Measurements from ENCODE around the gene FBXL5.

The FBXL5 gene

GRCh38 chr4:15676039-15676438 is 20.9 kb upstream of the FBXL5 start:
- DNase-seq (ENCODE audit: low spot score) = no peak

DNA sequence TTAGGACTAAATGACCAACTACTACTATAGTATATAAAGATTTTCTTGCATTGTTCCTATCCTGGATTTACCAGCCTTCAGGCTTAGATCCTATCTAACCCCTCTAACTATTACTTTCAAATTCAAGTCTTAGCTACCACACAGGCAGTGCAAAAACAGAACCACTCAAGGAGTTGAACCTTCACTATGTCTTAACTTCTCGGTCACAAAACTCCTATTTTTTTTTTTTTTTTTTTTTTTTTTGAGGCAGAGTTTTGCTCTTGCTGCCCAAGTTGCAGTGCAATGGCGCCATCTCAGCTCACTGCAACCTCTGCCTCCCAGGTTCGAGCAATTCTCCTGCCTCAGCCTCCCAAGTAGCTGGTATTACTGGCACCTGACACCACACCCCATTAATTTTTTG is 20.2 kb upstream of the FBXL5 start:
- DNase-seq (ENCODE audit: low spot score) = no peak

DNA sequence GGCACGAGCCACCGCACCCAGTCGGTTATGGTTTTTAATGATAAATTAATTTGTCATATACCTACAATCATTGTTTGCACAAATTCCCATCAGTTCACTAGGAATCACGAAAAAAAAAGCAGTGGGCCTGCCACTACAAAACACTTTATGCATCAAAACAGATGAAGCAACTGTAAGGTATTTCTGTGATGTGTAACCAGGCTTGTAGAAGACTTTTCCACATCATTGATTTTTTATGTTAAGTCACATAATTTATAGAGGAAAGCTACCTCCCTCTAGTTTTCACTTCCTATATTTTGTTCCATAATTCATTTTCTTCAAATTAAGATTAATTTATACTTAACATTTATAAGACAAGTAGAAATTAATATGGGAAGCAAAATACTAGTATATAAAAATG is 19.8 kb upstream of the FBXL5 start:
- no peak for DNase-seq (ENCODE audit: low spot score)

DNA sequence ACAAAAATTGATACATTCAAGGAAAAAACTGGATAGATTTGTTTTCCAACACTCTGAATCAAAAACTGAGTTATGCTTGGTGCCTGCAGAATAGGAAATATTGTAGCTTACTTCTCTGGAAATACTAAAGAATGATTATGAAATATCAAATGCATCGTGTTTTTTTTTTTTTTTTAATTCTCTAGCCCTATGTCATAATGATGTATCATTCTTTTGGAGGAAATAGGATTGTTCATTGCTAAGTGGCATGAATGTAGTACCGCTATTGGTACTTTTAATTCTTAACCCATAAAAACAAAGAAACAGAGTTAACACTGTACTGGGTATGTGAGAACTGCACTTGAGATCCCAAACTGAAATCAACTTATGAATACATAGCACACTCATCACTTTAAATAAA is 18.9 kb upstream of the FBXL5 start:
- no peak for DNase-seq (ENCODE audit: low spot score)

DNA sequence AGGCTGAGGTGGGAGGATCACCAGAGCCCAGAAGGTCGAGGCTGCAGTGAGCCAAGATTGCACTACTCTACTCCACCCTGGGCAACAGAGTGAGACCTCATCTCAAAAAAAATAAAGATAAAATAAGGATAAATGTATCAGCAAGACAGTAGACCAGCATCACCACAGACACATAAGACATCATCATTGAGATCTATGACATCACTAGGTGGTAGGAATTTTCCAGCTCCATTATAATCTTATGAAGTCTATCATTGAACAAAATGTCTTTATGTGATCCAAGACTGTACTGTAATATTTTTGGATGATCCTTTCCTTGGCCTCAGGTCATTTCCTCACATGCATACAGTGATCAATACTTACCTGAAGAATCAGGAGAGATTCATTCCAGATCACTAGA is 18.2 kb upstream of the FBXL5 start:
- no peak for DNase-seq (ENCODE audit: low spot score)

- DNase-seq (ENCODE audit: low spot score) = no peak
Measured at GRCh38 chr4:15672101-15672500, 16.9 kb upstream of the FBXL5 start.

GRCh38 chr4:15670576-15670975 is 15.4 kb upstream of the FBXL5 start:
- DNase-seq (ENCODE audit: low spot score) = no peak

- DNase-seq (ENCODE audit: low spot score) = no peak
Measured at GRCh38 chr4:15668566-15669435, 13.6 kb upstream of the FBXL5 start.

- DNase-seq (ENCODE audit: low spot score) = no peak
Measured at GRCh38 chr4:15667006-15667405, 11.8 kb upstream of the FBXL5 start.

- peak; percentile 89 for DNase-seq (ENCODE audit: low spot score)
Measured at GRCh38 chr4:15665753-15666365, 10.7 kb upstream of the FBXL5 start.

GRCh38 chr4:15659768-15660570 is 4.8 kb upstream of the FBXL5 start:
- no peak for DNase-seq (ENCODE audit: low spot score)

GRCh38 chr4:15658781-15659180 is 3.6 kb upstream of the FBXL5 start:
- DNase-seq (ENCODE audit: low spot score) = no peak

- DNase-seq (ENCODE audit: low spot score) = no peak
Measured at GRCh38 chr4:15658136-15658770, 3.1 kb upstream of the FBXL5 start.

- no peak for DNase-seq (ENCODE audit: low spot score)
Measured at GRCh38 chr4:15657366-15657765, 2.2 kb upstream of the FBXL5 start.

GRCh38 chr4:15656038-15656470 is 897 bp upstream of the FBXL5 start:
- no peak for DNase-seq (ENCODE audit: low spot score)

GRCh38 chr4:15654593-15655222 is 449 bp downstream of the FBXL5 start:
- no peak for DNase-seq (ENCODE audit: low spot score)

DNA sequence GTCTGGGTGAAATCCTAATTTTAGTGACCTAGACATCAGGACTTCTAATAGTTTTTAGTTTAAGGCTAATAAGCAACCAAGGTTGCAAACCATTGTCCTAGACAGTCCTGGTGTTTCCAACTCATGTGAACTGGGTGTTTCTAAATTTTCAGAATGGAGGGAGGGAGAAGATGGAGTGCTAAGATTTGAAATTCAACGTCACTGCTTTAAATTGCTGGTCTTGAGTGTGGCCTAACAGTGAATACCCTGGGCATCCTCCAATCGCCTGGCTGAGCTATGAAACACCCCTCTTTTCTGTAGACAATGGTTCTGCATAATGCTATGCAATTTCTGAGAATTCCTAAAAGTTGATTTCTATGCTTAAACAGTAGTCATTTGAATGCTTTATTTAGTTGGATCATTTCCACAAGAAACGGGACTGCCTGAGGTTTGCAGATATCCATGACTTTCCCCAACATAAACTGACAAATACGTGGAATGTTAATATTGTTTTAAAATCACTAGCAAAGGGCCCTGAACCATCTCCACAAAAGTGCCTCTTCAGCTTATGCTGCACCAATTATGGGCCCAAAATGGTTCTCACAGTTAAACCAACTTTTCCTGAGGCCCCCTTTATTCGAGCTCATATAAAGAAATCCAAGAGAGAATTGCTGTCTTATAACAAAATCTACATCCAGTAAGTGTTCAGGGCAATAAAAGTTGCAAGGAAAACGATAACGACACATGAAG is 1.1 kb downstream of the FBXL5 start:
- peak; percentile 64 for DNase-seq (ENCODE audit: low spot score)

- DNase-seq (ENCODE audit: low spot score) = no peak
Measured at GRCh38 chr4:15653420-15653819, 1.7 kb downstream of the FBXL5 start.

DNA sequence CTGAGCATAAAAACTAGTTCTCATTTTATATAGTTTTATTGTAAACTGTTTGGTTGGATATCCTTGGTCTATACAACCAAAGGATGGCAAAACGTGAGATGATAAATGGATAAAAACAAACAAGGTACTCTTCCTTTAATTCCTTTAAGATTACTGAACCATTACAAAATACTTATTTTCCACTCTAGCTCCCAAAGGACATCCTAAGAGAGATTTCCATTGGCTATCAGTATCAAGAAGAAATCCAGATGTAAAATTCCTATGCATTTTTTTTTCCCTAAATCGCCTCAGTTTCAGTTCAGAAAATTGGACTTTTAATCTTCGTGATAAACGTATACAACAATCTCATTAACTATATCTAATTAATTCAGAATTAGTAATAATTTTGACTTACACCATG is 2.3 kb downstream of the FBXL5 start:
- DNase-seq (ENCODE audit: low spot score) = no peak

GRCh38 chr4:15652191-15652590 is 3.0 kb downstream of the FBXL5 start:
- DNase-seq (ENCODE audit: low spot score) = no peak

DNA sequence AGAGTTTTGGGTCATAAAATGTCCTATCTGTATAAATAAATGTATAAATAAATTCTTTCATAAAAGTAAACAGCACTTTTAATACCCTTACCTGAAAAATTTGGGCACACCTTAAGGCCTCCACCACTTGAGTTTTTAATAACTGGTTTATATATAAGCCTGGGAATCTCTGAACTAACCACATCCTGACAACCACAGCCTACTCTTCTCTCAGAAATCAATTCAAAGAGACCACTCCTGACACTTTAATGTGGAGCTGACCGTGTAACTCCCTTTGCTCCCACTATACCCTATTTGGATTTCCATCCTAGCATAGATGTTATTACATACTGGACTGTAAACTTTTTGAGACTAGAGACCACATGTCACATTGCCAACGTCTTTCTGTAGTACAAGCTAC is 3.5 kb downstream of the FBXL5 start:
- no peak for DNase-seq (ENCODE audit: low spot score)
